ENCODE data around the gene DEGS2. TPM values are rescaled to one million over a fixed set of nuclear protein-coding genes. Genes with fewer than 3 reads are reported as not detected.
A peak's percentile ranks its signal among the peaks of the same experiment; 100 is the strongest.

Gene DEGS2
- 11.5 TPM for total RNA-seq

DNA sequence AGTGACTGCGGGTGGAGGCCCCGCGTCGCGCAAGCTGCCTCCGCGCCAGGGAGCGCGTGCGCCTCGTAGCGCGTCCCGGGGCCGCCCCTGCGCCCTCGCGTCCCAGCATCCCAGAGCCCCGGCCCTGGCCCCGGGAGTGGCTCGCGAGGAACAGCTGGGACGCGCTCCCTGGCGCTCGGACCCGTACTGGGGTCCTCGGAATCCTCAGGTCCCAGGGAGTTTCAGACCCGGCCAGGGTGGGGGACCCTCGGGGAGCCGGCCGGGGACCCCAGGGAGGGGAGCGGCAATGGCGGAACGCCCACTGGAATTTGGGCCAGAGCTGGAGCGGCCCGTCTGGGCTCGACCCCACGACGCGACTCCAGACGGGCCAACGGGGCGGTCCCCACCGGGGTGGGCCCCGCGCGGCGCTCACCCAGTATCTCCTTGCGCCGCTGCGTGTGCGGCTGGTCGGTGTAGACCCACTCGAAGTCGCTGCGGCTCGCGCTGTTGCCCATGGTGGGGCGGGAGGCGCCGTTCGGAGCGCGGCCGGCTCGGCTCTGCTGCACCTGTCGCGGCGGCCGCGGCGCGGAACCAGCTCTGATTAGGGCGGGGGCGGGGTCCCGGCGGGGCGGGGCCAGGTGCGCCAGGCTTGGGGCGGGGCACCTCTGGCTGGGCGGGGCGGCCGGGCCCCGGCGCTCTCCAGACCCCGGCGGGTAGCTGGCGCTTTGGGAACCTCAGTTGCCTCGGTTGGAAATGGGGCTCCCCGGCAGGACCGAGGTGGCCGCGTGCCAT, at the start of gene DEGS2:
TSS of gene DEGS2 (minus strand) at position 552 of the 771 bp plus-strand sequence. CDS start at position 494, 58 bp downstream.

Small RNA genes lying within 50 kb of the gene (small RNA-seq; reads per million reads assigned to genes)
- 3.6 reads per million, percentile 92 among the genes with 10 or more reads in this experiment for gene MIR151B (ENCODE audit: low replicate concordance)
- 59.9 reads per million, percentile 97 among the genes with 10 or more reads in this experiment for gene MIR342 (ENCODE audit: low replicate concordance)

Other genes starting within 250 kb of the DEGS2 start
- gene EVL, start 94.2 kb downstream of the DEGS2 start, total RNA-seq = 66.4 TPM
- 51.4 TPM for gene YY1, start 79.5 kb upstream of the DEGS2 start, total RNA-seq
- 52.7 TPM for gene SLC25A29, start 146.8 kb upstream of the DEGS2 start, total RNA-seq
- gene SLC25A47, start 163.7 kb upstream of the DEGS2 start, total RNA-seq = not detected
- gene WDR25, start 216.8 kb upstream of the DEGS2 start, total RNA-seq = 11.2 TPM

Measured in metanephros (tissue), 2 donors.